Transverse colon (tissue), 4 donors: Measurements from ENCODE around the gene RPL6.
"Not testable (repeated sequence)": the region's sequence is repeated elsewhere in the genome, so short reads cannot be mapped to it uniquely, and the experiment has no call there.

Experiments
- CTCF ChIP-seq, 5 experiments: fragments of 200-600 bp in 3 of 5; fragments of 450-650 bp in 2 of 5; sonication (generic) in 3 of 5; IDR thresholded peaks; 1 replicate in 2 of 5; 2 replicates in 3 of 5; pipeline ENCODE4 v1.5.1; 2016 to 2017; ENCODE audit warnings: antibody characterized with exemption in 5 of 5, inconsistent platforms in 3 of 5, mild to moderate bottlenecking in 2 of 5, moderate library complexity in 1 of 5
- POLR2AphosphoS5 ChIP-seq, 3 donors: sonication (generic); formaldehyde crosslinking; IDR thresholded peaks; one replicate each; pipeline ENCODE4 v1.6.1; 2016; ENCODE audit warnings: antibody characterized with exemption in 3 of 3

GRCh38 chr12:112389922-112390654 lies 19.3 kb downstream of the RPL6 start:
- TF ChIP-seq POLR2AphosphoS5, CTCF (IDR thresholded peaks at IDR 0.05): not testable (repeated sequence)
